NB4 (cell line): ENCODE results near the gene RNF141.

Source experiments
- MYC ChIP-seq: IDR thresholded peaks from 2 replicates; pipeline ENCODE4 v1.6.1; 2011; ENCODE audit warnings: low read depth, low read length
- POLR2A ChIP-seq: IDR thresholded peaks from 2 replicates; pipeline ENCODE4 v1.6.1; 2011; ENCODE audit warnings: mild to moderate bottlenecking; ENCODE audit not compliant: insufficient read length; ENCODE audit errors: extremely low read depth
- TF ChIP-seq, protein P1 (sequence below): IDR thresholded peaks from 2 replicates; pipeline ENCODE4 v1.6.1; 2011; ENCODE audit warnings: low read depth, low read length
- TF ChIP-seq, protein P2 (sequence below): IDR thresholded peaks from one replicate; pipeline ENCODE4 v1.5.1; 2012; ENCODE audit warnings: low read depth, low read length

DNA sequence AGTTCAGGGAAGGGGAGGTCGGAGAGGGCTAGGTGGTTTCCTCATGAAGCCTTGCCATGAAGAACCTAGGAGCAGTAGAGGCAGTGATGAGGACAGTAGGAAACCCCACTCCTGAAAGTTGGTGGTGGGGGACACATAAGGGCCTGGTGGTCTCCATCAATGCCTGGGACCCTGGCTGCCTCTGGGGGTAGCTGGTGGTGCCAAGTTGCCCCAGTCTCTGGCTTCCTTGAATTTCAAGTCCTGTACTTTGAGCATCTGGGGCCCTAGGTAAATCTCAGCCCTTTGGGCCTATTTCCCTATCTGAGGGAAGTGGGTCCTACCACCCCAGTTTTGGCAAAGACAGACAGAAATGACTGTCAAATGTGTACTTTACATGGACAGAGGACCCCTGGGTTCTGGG is 57.8 kb downstream of the RNF141 start:
- TF ChIP-seq, protein P1, sequence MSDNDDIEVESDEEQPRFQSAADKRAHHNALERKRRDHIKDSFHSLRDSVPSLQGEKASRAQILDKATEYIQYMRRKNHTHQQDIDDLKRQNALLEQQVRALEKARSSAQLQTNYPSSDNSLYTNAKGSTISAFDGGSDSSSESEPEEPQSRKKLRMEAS, result no peak
- TF ChIP-seq POLR2A, result no peak
- TF ChIP-seq, protein P2, sequence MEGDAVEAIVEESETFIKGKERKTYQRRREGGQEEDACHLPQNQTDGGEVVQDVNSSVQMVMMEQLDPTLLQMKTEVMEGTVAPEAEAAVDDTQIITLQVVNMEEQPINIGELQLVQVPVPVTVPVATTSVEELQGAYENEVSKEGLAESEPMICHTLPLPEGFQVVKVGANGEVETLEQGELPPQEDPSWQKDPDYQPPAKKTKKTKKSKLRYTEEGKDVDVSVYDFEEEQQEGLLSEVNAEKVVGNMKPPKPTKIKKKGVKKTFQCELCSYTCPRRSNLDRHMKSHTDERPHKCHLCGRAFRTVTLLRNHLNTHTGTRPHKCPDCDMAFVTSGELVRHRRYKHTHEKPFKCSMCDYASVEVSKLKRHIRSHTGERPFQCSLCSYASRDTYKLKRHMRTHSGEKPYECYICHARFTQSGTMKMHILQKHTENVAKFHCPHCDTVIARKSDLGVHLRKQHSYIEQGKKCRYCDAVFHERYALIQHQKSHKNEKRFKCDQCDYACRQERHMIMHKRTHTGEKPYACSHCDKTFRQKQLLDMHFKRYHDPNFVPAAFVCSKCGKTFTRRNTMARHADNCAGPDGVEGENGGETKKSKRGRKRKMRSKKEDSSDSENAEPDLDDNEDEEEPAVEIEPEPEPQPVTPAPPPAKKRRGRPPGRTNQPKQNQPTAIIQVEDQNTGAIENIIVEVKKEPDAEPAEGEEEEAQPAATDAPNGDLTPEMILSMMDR, result no peak
- TF ChIP-seq MYC, result no peak
